GM21717 (cell line): ENCODE results near the gene UNC13A.

Source experiments
- ATAC-seq: cut with Tn5 transposase; IDR thresholded peaks from one replicate; pipeline ENCODE4 v1.9.1; 2021; ENCODE audit warnings: mild to moderate bottlenecking, moderate library complexity; ENCODE audit not compliant: unreplicated experiment

Gene UNC13A

GRCh38 chr19:17629760-17630159, 58.4 kb downstream of the UNC13A start:
- no peak for ATAC-seq

DNA sequence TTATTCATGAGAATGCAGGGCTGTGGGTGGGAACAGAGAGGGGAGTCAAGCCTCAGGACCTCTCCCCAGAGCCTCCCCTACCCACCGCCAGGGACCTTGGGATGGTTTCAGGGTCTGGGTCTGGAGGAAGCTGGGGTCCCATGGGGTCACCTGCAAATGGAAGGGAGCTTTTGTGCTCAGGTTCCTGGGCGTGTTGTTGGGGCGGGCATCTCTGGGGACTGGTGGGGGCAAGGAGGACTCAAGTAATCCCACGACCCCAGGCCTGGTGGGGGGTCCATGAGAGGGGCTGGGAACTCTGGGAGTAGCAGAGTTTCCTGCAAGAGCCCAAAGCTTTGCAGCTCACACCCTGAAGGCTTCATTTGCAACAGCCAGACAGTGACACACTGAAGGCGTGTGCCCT, 60.2 kb downstream of the UNC13A start:
- no peak for ATAC-seq

DNA sequence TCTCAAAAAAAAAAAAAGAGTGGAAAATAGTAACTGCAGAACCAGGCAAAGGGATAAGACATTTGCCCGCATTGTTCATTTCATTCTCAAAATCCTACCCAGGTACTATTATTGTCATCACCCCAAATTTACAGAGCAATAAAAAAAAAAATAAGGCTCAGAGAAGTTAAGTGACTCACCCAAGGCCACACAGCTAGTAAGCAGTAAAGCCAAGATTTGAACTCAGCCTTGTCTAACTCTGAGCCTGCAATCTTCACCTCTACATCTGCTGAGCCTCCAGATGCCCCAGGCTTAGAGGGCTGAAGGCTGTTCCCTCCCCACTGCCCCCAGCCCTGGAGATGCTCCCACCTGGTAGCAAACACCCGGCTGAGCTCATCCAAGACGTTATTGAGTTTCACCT, 61.0 kb downstream of the UNC13A start:
- ATAC-seq, result no peak

DNA sequence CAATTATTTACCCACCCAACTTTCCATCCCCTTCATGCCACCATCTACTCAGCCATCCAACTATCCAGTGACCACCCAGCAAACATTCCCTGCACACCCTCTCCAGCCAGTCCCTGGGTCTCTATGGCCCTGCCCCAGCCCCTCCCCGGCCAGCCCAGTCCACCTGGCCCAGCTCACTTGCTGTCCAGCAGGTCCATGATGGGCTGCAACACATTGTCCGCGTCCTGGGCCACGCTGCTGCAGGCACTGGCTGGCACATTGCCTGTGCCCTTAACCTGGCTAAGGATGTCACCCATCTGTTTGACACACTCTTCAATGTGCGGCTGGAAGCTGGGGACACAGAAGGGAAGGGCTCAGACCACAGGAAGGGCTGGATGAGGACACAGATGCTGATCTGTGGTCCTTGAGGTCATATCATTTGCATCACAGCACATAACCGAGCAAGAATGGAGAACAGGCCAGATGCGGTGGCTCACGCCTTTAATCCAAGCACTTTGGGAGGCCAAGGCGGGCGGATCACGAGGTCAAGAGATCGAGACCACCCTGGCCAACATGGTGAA, 61.6 kb downstream of the UNC13A start:
- no peak for ATAC-seq

DNA sequence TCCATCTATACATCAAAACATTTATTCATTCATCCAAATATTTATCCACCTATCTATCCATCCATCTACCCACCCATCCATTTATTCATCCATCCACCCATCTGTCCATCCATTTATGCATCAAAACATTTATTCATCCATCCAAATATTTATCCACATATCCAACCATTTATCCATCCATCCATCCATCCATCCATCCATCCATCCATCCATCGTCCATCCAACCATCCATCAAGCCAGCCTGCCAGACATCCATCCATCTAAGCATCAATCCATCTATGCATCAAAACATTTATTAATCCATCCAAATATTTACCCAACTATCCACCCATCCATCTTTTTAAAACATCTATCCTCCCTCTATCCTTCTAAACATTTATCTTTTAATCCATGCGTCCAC, 62.2 kb downstream of the UNC13A start:
- ATAC-seq, result no peak

GRCh38 chr19:17625043-17625442, 63.1 kb downstream of the UNC13A start:
- no peak for ATAC-seq

- no peak for ATAC-seq
Observed at GRCh38 chr19:17624314-17624991, 63.7 kb downstream of the UNC13A start.

DNA sequence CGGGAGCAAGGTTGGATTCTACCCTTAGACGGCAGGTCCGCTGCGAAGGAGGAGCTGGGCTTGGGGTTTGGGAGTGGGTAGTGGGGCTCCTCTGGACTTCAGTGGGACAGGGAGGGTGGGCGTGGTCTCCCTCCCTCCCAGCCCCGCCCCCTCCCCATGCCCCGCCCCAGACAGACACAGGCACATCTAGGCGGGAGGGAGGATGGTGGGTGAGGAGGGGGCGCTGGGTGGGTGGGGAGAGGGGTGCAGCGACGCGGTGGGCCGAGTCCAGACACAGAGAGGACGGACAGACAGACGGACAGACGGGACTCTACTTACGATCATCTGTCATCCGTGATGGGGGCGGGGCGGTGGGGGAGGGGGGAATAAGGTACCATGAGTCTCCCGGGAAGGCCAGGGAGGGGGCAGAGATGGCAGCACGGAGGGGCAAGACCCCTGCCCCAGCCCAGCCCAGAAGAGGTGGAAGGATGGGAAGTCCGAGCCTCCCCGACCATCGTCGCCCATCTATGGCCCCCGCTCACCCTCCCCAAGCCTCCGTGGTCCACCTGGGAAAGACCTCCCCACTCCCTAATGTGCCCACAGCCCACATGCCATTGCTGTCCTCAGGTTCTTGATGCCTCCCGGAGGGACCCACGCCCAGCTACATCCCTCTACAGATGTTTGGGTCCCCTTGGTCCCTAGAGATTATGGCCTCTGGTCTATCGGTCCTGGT, 64.8 kb downstream of the UNC13A start:
- no peak for ATAC-seq

DNA sequence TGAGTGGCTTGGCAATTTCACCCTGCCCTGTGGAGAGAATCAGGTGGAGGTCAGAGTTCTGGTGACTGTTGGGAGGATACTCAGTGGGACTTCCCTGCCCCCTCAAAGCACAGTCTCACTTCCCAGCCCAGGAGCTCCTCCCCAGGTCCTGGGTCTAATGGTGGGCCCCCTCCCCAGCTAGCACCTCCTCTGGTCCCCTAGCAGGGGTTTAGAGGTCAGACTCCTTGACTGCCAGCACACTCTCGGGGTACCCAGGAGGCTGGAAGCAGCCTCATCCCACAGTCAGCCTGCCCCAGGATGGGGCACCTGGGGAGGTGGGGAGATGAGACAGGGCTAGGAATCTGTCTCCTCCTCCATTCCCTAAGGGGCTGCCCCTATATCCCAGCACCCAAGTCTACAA, 67.5 kb downstream of the UNC13A start:
- no peak for ATAC-seq

GRCh38 chr19:17618936-17619335, 69.2 kb downstream of the UNC13A start:
- ATAC-seq, result no peak

DNA sequence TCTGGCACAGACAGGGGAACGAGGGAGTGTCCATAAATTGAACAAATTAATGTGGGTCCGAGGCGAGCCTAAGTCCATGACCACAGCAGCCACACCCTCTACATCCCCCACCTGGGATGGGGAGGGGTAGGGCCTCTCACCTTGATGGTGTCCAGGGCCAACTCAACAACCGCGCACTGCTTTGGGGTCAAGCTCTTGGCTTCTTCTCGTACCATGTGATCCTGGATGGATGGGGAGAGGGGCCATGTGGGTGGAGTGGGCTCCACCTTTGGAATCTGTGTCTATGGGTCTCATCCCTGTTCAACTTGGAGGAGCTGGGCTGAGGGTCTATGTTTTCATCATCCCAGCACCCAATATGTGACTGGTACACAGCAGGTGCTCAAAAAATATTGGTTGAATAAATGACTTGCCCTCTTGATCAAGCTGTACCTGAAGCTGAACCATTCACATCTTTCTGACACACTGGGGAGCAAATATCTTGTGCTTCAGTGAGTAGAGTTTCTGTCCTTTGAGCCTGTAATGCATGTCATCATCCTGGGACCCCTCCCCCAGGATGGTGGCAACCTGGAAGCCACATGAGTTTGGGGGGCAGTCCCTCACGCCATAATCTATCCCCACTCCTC, 69.8 kb downstream of the UNC13A start:
- no peak for ATAC-seq

GRCh38 chr19:17617807-17618192, 70.4 kb downstream of the UNC13A start:
- ATAC-seq, result no peak

DNA sequence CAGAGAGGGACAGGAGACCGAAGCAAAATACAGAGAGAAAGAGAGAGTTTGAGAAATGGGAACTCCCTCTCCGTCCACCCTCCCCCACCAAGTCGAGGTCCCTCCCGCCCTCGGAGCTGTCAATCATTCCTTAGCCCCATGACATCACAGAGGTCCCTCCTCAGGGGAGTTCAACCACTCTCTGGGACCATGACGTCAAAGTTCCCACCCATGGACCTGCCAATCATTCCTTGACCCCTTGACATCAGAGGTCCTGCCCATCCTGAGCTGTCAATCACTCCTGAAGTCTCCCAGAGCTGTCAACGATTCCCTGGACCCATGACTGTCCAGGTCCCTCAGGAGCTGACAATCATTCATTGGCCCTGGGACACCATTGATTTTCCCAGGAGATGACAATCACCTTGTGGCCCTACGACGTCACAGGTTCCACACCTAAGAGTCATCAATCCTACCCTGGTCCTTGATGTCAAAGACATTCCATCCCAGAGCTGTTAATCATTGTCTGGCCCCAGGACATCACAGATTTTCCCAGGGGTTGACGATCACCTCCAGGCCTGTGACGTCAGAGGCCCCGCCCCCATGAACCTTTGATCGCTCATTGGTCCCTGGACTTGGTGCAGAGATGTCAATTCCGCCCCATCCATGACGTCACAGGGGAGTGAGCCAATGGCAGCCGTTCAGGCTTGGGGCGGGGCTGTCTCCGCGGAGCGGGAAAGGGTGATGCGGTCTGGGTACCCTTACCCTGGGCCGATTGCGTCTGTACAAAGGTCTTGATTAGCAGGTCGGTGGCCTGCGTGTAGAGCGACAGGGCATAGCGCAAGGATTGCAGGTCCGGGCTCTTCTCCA, 71.0 kb downstream of the UNC13A start:
- ATAC-seq, result no peak

- no peak for ATAC-seq
Observed at GRCh38 chr19:17616686-17616960, 71.5 kb downstream of the UNC13A start.

DNA sequence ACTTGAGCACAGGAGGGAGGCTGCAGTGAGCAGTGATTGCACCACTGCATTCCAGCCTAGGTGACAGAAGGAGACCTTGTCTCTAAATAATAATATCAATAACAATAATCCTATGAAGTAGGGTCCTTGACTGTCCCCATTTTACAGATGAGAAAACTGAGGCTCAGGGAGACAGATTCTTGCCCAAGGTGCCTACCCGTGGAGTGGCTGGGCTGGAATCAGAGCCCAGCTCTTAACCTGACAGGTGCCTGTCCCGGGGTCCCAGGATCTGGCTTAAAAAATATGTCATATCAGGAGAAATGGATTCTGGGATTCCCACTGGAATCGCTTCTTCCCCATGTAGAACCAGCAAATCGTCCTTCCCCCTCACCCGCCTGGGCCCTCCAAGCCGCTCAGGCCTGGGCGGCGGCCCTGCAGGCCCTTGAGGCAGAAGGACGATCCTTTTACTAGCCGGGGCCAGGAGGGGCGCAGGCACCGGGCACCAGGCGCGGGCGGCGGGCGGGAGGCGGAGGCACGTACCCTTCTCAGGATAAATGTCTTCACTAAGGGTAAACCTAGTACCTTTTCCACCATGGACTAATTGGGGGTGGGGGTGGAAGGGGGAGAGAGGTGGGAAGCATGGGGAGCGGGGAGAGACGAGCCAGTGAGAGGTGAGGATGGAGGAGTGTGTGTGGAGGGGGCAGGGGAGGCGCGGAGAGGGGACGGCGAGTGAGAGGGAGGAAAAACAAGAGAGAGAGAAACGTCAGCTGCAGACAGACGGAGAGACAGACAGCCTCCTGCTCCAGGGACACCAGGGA, 72.1 kb downstream of the UNC13A start:
- no peak for ATAC-seq

GRCh38 chr19:17614476-17614875, 73.7 kb downstream of the UNC13A start:
- no peak for ATAC-seq

DNA sequence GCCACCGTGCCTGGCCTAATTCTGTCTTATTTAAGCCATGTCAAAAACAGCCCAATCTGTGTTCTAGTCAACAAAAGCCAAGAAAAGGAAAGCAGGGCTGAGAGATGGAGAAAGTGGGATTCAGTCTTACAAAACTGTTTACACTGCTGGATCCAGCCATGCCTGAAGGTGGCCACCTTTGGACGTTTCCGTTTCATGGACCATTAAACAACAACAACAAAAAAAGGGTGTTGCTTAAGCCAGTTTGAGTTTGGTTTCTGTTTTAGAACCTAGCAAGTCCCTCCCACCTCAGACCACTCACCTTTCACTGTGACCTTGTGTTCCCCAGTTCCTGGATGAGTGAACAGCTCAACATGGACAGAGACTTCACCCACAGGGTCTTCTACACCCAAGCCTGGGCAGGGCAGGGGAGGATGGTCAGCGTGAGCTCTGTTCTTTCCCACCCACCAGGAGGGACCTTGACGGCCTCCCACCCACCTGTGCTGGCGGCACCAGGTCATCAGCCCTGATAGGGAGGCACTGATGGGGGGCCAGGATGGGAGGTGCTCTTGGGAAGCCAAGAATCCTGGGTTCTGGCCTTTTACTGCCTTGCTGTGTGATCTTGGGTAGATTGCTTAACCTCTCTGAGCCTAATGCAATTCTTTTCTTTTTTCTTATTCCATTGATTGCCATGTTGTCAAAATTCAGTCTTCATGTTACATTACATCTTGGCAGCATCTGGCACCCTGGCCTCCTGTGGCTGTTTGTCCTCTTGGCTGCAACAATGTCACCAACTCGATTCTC, 76.5 kb downstream of the UNC13A start:
- no peak for ATAC-seq

- ATAC-seq, result no peak
Observed at GRCh38 chr19:17610384-17610783, 77.8 kb downstream of the UNC13A start.

- no peak for ATAC-seq
Observed at GRCh38 chr19:17607936-17608335, 80.2 kb downstream of the UNC13A start.
